GM18526 (cell line): ENCODE results near the gene WDR88.

Experiments
- POLR2A ChIP-seq: IDR thresholded peaks from 3 replicates; pipeline ENCODE4 v1.6.1; 2011; ENCODE audit not compliant: insufficient read length; ENCODE audit errors: extremely low read depth

The WDR88 gene

DNA sequence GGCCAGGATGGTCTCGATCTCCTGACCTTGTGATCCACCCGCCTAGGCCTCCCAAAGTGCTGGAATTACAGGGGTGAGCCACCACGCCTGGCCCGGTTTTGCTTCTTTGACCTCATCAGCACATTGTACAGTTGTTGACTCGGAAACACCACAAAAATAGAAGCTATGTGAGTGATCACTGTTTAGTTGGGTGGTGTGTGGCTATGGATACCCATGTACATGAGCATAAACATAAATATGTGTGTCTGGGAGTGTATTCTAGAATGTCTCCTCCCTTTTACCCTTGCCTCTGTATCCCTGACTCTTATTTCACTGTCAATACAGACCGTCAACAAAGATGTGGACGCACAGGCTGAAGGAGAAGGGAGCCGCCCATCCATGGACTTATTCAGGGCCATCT, 14.4 kb upstream of the WDR88 start:
- no peak for TF ChIP-seq POLR2A

DNA sequence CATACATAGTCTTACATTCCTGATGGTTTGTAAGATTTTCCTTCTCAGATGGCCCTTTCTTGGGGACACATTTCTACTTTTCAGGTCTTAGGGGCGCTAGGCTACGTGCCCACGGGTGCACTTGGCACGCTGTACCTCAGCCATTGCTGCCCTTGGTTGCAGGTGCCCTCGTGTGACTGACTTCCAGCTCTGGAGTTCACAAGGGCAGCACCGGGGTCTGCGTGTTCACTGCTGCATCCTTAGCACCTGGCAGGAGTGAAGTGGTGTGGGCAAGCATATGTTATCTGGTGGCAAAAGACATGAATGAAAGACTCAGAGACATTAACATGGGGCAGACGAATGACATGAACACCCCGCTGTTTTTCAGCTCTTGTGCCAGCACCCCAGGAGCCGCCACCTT, 13.3 kb upstream of the WDR88 start:
- no peak for TF ChIP-seq POLR2A

DNA sequence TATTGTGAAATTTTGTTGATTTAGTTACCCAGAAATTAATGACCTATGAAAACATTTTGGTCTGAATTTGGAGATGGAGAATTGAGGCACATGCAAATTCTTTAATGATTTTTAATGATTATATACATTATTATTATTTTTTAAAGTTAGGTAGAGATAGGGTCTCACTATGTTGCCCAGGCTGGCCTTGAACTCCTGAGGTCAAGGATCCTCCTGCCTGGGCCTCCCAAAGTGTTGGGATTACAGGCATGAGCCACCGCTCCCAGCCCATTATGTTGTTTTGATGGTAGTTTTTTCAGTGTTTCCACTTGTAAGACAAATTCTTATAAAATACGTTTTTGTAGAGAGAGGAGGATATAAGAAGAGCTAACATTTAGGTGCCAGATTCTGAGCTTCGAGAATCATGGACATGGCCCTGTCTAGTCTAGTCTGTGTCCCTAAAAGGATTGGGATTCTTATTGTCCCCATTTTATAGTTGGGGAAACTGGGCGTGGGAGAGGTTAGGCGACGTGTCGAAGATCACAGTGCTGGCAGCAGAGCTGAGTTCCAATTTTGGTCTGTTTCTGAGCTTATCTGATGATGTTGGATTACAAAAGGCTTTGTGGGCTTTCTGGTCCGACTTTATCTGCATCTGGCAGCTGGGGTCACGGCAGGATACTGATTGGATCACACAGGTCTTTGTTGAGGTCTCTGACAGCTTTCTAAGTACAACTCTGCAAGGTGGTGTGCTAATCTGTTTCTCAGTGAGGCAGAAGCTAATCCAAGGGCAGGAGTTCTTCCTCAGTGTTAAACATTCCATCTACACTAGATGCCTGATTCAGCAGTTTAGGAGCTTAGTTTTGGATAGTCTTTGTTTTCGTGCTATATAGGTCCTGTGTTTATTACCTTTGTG, 7.5 kb upstream of the WDR88 start:
- no peak for TF ChIP-seq POLR2A

DNA sequence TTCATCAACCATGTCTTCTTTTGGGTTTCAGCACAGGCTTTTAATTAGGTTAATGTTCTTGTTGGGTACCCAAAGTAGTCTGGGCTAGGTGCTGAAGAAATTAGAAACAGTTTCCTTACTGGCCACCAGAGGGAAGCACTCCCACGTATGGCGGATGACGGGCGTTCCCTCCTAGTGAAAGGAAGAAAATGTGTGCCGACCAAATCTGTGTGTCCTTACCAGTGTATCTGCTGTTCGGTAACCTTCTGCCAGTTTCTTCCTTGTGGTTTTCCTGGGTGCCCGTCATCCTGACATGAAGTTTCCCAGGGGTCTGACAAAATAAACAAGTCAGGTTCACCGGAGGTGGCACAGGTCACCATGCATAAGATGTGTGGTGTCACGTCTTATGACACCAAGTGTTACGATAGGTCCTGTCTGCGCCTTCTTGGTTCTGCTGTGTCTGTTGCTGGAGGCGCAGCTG, 6.0 kb upstream of the WDR88 start:
- TF ChIP-seq POLR2A, result no peak

DNA sequence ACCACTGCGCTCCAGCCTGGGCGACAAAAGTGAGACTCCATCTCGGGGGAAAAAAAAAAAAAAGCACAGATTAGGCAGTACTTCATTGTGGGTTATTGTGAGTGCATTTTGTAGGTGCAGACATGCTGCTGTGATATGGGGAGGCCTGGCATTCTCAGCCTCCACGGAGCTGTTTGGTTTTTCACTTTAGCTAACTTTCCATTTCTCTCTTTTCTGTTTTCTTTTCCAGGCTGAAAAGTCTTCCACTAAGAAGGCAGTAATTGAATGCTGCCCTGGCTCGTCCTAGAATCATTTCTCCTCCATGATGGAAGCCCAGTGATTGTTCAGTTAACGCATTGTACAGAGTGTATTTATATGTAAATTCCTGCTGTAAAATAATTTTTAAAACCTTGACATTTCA, 2.0 kb upstream of the WDR88 start:
- no peak for TF ChIP-seq POLR2A

DNA sequence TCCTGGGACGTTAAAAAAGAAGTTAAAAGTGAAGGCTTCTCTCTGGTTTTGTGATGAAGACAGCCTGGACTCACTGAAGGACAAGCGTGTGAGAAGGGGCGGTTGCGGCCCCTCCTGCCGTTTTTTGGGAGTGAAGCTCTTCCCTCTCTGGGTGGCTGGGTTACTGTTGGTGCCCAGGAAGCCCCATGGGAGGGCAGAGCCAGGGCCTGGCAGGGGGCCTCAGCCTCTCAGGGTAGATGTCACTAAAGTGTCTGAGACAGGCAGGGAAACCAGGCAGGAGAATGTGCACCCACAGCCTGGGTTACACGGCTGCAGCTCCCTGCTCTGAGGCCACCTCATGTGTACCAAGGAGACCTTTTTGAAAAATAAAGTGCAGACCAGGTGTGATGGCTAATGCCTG, 1.5 kb upstream of the WDR88 start:
- TF ChIP-seq POLR2A, result no peak

DNA sequence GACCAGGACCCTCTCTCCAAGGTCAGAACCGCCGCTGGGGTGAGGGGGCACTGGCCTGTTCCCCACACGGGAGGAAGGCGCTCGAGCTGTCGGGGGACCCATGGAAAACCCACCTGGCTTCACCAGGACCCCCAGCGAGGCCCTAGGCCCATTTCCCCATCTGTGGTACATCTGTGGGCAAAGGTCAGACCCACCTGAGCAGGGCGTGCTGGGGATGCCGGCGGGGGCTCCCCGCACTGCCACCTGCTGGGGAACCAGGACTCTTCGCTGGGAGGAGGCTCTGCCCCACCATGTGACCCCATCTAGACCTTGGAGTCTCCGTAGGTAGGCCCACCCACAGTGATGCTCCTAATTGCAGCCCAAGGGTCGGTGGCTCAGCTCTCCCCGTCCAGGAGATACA, 511 bp downstream of the WDR88 start:
- TF ChIP-seq POLR2A, result no peak

DNA sequence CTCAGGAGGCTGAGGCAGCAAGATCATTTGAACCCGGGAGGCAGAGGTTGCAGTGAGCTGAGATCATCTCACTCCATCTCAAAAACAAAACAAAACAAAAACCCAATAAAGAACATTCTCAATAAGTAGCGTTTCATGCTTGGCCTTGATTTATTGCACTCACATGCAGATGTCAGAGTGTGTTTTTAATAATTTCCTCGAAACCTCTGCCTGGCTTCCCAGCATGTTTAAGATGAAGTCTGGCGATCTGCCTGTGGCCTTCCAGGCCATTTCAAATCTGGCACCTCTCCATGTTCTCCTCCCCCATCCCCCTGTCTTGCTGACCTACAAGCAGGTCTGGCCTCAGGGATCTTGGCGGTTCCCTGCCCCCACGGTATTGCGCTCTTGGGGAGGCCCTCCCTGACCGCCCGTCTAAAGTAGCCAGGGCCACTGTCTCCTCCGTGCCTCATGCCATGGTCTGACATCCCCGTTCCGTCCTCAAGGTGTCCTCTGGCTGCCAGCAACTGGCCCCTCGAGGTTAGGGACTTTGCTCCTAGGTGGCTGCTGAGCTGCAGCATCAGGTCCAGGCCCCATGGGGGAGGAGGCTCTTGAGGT, 1.6 kb downstream of the WDR88 start:
- no peak for TF ChIP-seq POLR2A

DNA sequence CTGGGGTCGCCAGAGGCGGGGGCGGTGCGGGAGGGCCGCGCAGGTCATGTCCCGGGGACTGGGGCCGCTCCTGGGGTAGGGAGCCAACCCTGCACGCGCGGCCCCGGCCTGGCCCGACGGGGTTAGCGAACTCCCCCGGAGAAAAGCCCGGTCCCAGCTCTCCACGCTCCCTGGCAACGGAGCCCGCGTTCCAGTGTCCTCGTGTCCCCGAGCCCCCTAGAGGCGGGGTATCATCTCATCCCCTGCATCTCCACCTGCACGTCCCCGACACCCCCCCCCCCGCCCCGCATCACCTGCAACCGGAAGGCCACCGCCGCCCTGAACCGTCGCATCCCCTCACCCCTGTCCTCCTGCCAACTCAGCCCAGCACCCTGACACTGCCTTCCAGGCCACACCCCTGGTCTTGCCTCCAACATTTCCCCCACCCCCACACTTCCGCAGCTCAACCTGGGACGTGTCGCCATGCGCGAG, 2.7 kb downstream of the WDR88 start:
- no peak for TF ChIP-seq POLR2A

DNA sequence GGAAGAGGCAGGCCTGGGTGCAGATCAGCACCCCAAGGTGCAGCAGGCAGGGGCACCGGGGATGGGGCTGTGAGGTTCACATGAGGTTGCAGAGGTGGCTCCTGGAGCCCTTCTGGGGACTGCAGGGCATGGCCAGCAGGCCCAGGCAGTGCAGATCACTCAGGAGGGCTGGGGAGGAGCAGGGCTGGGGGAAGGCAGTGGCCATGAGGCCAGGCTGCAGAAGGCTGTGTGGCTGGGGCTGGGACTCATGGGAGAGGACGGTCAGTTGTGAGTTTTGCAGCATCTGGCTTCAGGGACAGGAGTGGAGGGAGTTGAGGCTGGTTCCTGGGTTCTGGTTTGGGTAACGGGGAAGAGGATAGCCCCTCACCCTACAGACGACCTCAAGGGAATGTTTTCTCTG, 7.3 kb downstream of the WDR88 start:
- TF ChIP-seq POLR2A, result no peak

DNA sequence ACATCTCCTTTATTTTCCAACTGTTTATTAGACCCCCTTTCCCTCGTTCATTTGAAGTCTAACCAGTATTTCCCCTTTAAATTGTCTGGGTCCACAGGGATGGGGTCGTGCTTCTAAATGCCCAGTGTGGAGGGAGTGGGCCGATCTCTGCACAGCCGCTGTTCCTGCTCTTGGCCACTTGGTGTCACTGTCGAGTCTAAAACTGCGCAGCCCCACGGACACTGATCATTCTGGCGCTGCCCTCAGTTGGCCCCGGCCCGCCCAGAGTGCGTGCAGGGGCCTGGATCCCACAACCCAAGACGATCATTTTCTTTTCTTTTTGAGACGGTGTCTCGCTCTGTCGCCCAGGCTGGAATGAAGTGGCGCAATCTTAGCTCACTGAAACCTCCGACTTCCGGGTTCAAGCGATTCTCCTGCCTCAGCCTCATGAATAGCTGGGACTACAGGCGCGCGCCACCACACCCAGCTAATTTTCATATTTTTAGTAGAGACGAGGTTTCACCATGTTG, 12.0 kb downstream of the WDR88 start:
- no peak for TF ChIP-seq POLR2A

DNA sequence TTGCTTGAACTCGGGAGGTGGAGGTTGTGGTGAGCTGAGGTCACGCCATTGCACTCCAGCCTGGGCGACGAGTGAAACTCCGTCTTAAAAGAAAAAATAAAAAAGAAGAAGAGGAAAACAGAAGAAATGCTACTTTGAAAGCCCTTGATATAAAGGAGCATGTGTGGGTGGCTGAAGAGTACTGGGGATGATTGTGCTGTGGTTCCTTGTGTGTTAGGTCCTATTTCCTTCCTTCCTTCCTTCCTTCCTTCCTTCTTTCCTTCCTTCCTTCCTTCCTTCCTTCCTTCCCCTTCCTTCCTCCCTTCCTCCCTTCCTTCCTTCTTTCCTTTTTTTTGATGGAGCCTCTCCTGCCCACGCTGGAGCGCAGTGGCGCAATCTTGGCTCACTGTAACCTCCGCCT, 14.3 kb downstream of the WDR88 start:
- no peak for TF ChIP-seq POLR2A

DNA sequence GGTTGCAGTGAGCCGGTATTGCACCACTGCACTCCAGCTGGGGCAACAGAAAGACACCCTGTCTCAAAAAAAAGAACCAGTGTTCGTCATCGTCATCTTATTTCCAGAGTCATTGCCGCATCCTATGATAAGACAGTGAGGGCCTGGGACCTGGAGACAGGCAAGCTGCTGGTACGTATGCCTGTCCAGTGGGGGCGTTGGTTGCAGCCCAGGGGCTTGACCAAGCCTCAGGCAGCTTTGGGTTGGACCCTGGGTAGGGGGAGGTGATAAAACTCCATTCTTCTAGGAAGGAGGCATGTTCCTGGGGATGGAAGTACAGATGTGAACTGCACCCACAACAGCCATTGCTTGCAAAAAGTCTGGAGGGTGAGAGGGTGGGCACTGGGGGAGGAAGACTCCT, 15.6 kb downstream of the WDR88 start:
- TF ChIP-seq POLR2A, result no peak

DNA sequence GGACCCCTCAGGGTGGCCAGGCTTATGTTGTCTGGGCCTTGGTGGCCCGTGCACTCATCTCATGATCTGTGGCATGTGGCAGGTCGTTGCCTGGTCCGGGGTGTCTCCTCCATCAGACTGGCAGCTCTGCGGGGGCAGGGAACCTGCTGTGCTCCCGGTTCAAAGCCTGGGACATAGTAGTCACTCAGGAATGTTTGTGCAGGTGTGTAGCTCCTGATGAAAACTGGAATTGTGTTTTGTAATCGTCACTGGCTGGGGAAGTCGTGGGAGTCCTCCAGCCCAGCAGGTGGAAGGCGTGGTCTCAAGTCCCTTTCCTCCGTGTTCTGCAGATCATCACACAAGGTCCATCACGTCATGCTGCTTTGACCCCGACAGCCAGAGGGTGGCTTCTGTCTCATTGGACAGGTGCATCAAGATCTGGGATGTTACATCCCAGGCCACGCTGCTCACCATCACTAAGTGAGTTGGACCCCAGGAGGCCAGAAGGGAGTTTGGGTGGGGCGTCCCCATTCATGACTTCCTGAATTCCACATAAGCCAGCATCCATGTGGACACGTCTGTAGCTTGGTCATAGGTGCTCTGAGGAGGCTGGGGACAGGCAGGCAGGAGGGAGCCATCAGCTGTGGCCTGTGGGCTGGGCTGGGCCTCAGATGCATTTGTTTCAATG, 19.1 kb downstream of the WDR88 start:
- no peak for TF ChIP-seq POLR2A

DNA sequence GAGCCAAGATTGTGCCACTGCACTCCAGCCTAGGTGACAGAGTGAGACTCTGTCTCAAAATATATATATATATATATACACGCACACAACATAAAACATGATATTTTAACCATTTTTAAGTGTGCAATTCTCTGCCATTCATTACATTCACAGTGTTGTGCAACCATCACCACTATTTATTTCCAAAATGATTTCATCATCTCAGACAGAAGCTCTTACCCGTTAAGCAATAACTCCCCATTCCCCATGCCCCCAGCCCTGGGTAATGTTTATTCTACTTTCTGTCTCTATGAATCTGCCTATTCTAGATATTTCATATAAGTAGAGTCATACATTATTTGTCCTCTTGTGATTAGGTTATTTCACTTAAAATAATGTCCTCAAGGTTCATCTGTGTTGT, 20.3 kb downstream of the WDR88 start:
- TF ChIP-seq POLR2A, result no peak

DNA sequence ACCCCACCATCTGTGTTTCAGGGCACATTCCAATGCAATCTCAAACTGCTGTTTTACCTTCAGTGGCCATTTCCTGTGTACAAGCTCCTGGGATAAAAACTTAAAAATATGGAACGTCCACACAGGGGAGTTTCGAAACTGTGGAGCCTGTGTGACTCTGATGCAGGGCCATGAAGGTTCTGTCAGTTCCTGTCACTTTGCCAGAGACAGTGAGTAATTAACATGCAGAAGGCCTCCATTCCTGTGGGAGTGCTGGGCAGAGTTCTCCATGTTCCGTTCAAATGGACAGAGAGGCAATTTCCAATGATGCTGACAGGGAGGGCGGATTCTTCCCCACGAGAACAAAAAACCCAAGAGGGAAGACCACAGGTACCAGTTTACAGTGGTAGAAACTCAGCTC, 24.4 kb downstream of the WDR88 start:
- no peak for TF ChIP-seq POLR2A
